ENCODE data around the gene LY6G6F. TPM values are rescaled to one million over a fixed set of nuclear protein-coding genes. Genes with fewer than 3 reads are reported as not detected.

LY6G6F gene
- total RNA-seq, 1 donor from 2014 or later: not detected

GRCh38 chr6:31700740-31701401 lies 5.8 kb upstream of the LY6G6F start:
- peak overlapping the region; percentile 70 for H3K27ac Mint-ChIP-seq (ENCODE audit: unreplicated experiment)
- H3K9me3 Mint-ChIP-seq (ENCODE audit: low read depth): no peaks in the 10 kb centered on the region
- H3K4me3 Mint-ChIP-seq (ENCODE audit: unreplicated experiment): peak overlapping the region; percentile 3
- peaks cover 26% of the 10 kb centered on the region for H3K4me1 Mint-ChIP-seq (ENCODE audit: low read depth)
- TF ChIP-seq CTCF (IDR thresholded peaks at IDR 0.05): no peak
- H3K27me3 Mint-ChIP-seq (ENCODE audit: low read depth): no peaks in the 10 kb centered on the region
- peaks cover 5% of the 10 kb centered on the region for H3K36me3 Mint-ChIP-seq (ENCODE audit: low read depth)
- DNase-seq (ENCODE audit: low spot score): no peak

GRCh38 chr6:31701666-31702404 lies 4.8 kb upstream of the LY6G6F start:
- Mint-ChIP-seq H3K27me3 (ENCODE audit: low read depth) (no peaks in the 10 kb centered on the region), H3K4me1 (ENCODE audit: low read depth) (peaks cover 26% of the 10 kb centered on the region), H3K27ac (ENCODE audit: unreplicated experiment) (peak overlapping the region; percentile 98), H3K36me3 (ENCODE audit: low read depth) (peaks cover 2% of the 10 kb centered on the region), H3K4me3 (ENCODE audit: unreplicated experiment) (peak overlapping the region; percentile 99), H3K9me3 (ENCODE audit: low read depth) (no peaks in the 10 kb centered on the region)
- no peak for DNase-seq (ENCODE audit: low spot score)
- TF ChIP-seq CTCF (IDR thresholded peaks at IDR 0.05): no peak

- no peaks in the 10 kb centered on the region for H3K27me3 Mint-ChIP-seq (ENCODE audit: low read depth)
- DNase-seq (ENCODE audit: low spot score): no peak
- peaks cover 2% of the 10 kb centered on the region for H3K36me3 Mint-ChIP-seq (ENCODE audit: low read depth)
- TF ChIP-seq CTCF (IDR thresholded peaks at IDR 0.05): no peak
- H3K27ac Mint-ChIP-seq (ENCODE audit: unreplicated experiment): peak overlapping the region; percentile 98
- peaks cover 26% of the 10 kb centered on the region for H3K4me1 Mint-ChIP-seq (ENCODE audit: low read depth)
- H3K9me3 Mint-ChIP-seq (ENCODE audit: low read depth): no peaks in the 10 kb centered on the region
- H3K4me3 Mint-ChIP-seq (ENCODE audit: unreplicated experiment): peak overlapping the region; percentile 99
Observed at GRCh38 chr6:31702405-31702818, 4.3 kb upstream of the LY6G6F start.

- DNase-seq (ENCODE audit: low spot score): peak; percentile 98
- Mint-ChIP-seq H3K27ac (ENCODE audit: unreplicated experiment) (peak within 1 kb of the TSS; percentile 98), H3K27me3 (ENCODE audit: low read depth) (no peaks in the 10 kb centered on the region), H3K4me1 (ENCODE audit: low read depth) (peaks cover 26% of the 10 kb centered on the region), H3K36me3 (ENCODE audit: low read depth) (no peaks in the 10 kb centered on the region), H3K4me3 (ENCODE audit: unreplicated experiment) (peak within 1 kb of the TSS; percentile 99), H3K9me3 (ENCODE audit: low read depth) (no peaks in the 10 kb centered on the region)
- peak; percentile 32 for TF ChIP-seq CTCF (IDR thresholded peaks at IDR 0.05)
Observed at GRCh38 chr6:31702819-31703716, 3.6 kb upstream of the LY6G6F start, which contains the start of gene ABHD16A. Gene ABHD16A, minus strand, starts transcription at chr6:31703324. Its CDS starts 43 bp downstream, at chr6:31703281.

GRCh38 chr6:31705931-31706330 lies 735 bp upstream of the LY6G6F start:
- H3K36me3 Mint-ChIP-seq (ENCODE audit: low read depth): no peaks in the 10 kb centered on the region
- no peak for DNase-seq (ENCODE audit: low spot score)
- TF ChIP-seq CTCF (IDR thresholded peaks at IDR 0.05): no peak
- H3K9me3 Mint-ChIP-seq (ENCODE audit: low read depth): no peaks in the 10 kb centered on the region
- peaks cover 22% of the 10 kb centered on the region for H3K4me1 Mint-ChIP-seq (ENCODE audit: low read depth)
- no peak overlapping the region for H3K27ac Mint-ChIP-seq (ENCODE audit: unreplicated experiment)
- no peaks in the 10 kb centered on the region for H3K27me3 Mint-ChIP-seq (ENCODE audit: low read depth)
- H3K4me3 Mint-ChIP-seq (ENCODE audit: unreplicated experiment): no peak overlapping the region
